HK-2 (cell line): ENCODE data around the gene ZNF888.
"Not testable (repeated sequence)": the region's sequence is repeated elsewhere in the genome, so short reads cannot be mapped to it uniquely, and the experiment has no call there.

Experiments
- DNase-seq: peaks from one replicate; pipeline ENCODE4 v3.0.0-alpha.2; 2018; ENCODE audit not compliant: unreplicated experiment

The ZNF888 gene

GRCh38 chr19:52941941-52942385, 18.7 kb upstream of the ZNF888 start:
- DNase-seq = peak; percentile 41

- not testable (repeated sequence) for DNase-seq
Observed at GRCh38 chr19:52941523-52941922, 18.3 kb upstream of the ZNF888 start.

- DNase-seq = not testable (repeated sequence)
Observed at GRCh38 chr19:52940905-52941304, 17.7 kb upstream of the ZNF888 start.

GRCh38 chr19:52938761-52939160, 15.5 kb upstream of the ZNF888 start:
- DNase-seq = no peak

DNA sequence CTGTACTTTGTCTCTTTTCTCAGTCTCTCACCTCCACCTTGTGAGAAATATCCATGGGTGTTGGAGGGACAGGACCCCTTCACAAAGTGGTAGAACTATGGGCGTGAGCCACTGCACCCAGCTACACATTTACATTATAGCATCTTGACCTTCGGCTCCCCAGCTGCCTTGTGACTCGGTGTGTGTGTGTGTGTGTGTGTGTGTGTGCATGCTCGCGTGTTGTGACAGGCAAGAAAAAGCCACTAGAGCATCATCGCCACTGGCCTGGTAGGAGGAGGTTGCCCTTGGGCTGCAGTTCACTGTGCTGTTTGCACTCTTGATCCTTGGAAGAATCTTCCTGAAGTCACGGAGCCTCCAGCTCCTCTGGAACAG, 13.7 kb upstream of the ZNF888 start:
- DNase-seq = no peak

DNA sequence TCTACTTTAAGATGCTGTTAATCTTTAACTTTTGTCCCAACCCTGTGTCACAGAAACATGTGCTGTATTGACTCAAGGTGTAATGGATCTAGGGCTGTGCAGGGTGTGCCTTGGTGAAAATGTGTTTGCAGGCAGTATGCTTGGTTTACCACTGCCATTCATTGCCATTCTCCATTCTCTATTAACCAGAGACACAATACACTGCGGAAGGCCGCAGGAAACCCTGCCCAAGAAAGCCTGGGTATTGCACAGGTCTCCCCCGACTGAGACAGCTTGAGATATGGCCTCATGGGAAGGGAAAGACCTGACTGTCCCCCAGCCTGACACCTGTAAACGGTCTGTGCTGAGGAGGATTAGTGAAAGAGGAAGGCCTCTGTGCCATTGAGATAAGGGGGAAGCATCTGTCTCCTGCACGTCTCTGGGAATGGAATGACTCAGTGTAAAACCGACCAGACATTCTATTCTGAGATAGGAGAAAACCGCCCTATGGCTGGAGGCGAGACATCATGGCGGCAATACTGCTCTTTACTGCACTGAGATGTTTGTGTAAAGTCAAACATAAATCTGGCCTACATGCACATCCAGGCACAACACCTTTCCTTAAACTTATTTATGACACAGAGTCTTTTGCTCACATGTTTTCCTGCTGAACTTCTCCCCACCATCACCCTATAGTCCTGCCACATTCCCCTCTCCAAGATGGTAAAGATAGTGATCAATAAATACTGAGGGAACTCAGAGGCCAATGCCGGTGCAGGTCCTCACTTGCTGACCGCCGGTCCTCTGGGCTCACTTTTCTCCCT, 13.1 kb upstream of the ZNF888 start:
- no peak for DNase-seq

GRCh38 chr19:52935434-52935833, 12.2 kb upstream of the ZNF888 start:
- no peak for DNase-seq

DNA sequence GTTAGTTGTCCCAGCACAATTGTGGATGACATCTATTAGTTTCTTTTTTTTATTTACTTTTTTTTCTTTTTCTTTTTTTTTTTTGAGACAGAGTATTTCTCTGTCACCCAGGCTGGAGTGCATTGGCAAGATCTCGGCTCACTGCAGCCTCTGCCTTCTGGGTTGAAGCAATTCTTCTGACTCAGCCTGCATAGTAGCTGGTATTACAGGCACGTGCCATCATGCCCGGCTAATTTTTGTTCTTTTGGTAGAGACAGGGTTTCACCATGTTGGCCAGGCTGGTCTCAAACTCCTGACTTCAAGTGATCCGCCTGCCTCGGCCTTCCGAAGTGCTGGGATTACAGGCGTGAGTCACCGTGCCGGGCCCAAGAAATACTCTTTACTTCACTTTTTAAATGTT, 1.4 kb upstream of the ZNF888 start:
- not testable (repeated sequence) for DNase-seq

GRCh38 chr19:52923778-52924593, 758 bp upstream of the ZNF888 start:
- peak; percentile 12 for DNase-seq

GRCh38 chr19:52917531-52917930, 5.7 kb downstream of the ZNF888 start:
- no peak for DNase-seq

- DNase-seq = no peak
Observed at GRCh38 chr19:52910648-52911047, 12.6 kb downstream of the ZNF888 start.

GRCh38 chr19:52904052-52904780, 19.0 kb downstream of the ZNF888 start:
- not testable (repeated sequence) for DNase-seq

- DNase-seq = no peak
Observed at GRCh38 chr19:52901842-52902241, 21.4 kb downstream of the ZNF888 start.

DNA sequence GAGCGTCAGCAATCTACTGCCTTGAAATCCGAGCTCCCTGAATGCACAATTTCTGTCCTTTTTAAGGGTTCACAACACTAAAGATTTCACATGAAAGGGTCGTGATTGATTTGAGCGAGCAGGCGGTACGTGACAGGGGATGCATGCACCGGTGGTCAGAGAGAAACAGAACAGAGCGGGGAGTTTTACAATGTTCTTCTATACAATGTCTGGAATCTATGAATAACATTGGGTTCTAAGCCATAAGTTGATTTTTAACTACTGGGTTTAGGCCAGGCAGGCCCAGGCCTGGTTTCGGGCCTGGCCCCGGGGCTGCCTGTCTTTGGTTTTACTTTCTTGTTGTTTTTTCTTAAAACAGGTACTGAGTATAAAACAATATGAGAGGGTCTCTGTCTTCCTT, 24.6 kb downstream of the ZNF888 start:
- not testable (repeated sequence) for DNase-seq

DNA sequence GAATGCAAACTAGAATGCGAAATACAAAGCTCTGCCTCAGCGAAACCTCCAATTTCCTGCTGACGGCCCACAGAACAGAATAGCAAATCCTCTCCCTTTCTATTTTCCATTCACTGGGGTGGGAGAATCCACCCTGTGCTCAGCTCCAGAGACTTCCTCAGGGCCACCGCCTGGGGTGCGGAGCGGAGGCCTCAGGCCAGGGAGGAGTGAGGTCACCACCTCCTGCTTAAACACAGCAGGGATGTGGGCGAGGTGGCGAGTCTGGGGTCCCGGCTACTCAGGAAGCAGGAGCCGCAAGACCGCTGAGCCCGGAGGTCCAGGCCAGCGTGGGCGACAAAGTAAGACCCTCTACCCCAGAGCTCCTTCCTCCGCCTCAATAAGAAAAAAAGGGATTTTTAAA, 25.1 kb downstream of the ZNF888 start:
- no peak for DNase-seq

DNA sequence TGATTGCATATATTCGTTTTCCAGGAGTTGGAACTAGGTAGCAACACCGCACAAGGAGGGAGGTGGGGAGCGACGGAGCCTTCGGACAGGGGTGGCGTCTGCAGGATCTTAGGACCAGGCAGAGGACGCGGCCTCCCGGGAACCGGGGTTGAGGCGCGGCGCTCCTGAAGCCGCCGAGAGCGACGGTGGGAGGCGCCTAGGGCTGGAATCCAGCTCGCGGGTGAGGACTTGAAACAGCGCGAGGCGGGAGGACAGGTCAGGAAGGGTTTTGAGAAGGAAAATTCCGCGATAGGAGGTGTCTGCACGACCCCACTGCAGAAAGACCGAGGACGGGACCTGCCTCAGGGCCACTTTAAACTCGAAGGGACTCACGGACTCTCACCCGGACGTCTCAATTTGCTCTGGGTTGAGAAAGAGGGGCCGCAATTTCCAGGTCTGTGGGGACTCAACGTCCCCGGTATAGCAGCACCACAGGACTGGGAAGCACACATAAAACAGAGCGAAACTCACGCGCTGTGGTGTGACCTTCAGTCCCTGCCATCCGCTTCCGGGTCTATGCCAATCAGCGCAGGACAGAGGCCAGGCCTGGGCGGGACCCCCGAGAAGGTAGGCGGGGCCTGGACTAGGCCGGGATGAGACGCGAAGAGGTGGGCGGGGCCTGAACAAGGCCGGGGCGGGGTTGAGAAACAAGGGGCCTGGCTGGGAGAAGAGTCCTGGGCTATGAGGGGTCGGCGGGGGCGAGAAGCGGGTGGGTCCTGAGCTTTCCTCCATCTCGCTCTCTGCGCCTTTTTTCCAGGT, 25.9 kb downstream of the ZNF888 start, which contains the start of gene ZNF320:
TSS of gene ZNF320 (minus strand) at position 498 of the 798 bp plus-strand sequence. CDS start 7,380 bp downstream, outside the sequence.
- DNase-seq = peak; percentile 91

GRCh38 chr19:52896431-52897137, 26.6 kb downstream of the ZNF888 start:
- peak; percentile 61 for DNase-seq

DNA sequence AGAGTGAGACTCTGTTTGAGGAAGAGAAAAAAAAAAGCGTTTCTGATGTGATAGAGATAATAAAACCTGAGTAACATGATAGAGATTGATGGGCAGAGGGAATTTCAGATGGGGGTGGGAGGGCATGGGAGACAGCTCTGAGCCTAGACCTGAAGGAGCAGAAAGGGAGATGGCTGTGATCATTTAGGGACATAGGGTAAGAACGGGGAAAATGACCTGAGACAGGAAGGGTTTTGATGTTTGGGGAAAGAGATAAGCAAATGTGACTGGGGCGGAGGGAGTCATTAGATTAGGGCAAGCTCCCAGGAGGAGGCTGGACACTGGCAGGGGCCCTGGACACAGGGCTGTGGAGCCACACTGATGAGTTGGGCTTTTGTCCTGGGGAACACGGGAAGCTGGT, 31.9 kb downstream of the ZNF888 start:
- DNase-seq = no peak

- no peak for DNase-seq
Observed at GRCh38 chr19:52889931-52890330, 33.3 kb downstream of the ZNF888 start.

- DNase-seq = no peak
Observed at GRCh38 chr19:52889076-52889475, 34.2 kb downstream of the ZNF888 start.
